ENCODE measurements around the gene GOLT1B. TPM values are rescaled to one million over a fixed set of nuclear protein-coding genes. Genes with fewer than 3 reads are reported as not detected.

Gene GOLT1B
- polyA plus RNA-seq, 1 of the 3 experiments (the other 2 are of a cell fraction), result 7.9 TPM

GRCh38 chr12:21529456-21529855, 27.9 kb downstream of the GOLT1B start:
- no peak overlapping the region for H3K9ac ChIP-seq
- no peaks in the 10 kb centered on the region for H3K9me3 ChIP-seq
- no peaks in the 10 kb centered on the region for H3F3A ChIP-seq (replicated peaks; ENCODE audit: insufficient read depth)
- H2AFZ ChIP-seq (ENCODE audit: low read depth), result no peak overlapping the region
- POLR2A ChIA-PET, result no interaction called here
- no peak for TF ChIP-seq CHD2 (IDR thresholded peaks at IDR 0.05; ENCODE audit: low read length, partially characterized antibody)
- no peak for TF ChIP-seq YY1 (IDR thresholded peaks at IDR 0.05; ENCODE audit: low read depth)
- no peak for TF ChIP-seq USF2 (IDR thresholded peaks at IDR 0.05; ENCODE audit: borderline replicate concordance, low read depth, low read length)
- TF ChIP-seq TCF12 (IDR thresholded peaks at IDR 0.05), result no peak
- TF ChIP-seq JUND (IDR thresholded peaks at IDR 0.05), result no peak
- TF ChIP-seq TEAD4 (IDR thresholded peaks at IDR 0.05; ENCODE audit: borderline replicate concordance, insufficient read depth), result no peak
- no peak for TF ChIP-seq GABPA (IDR thresholded peaks at IDR 0.05; ENCODE audit: low read depth)
- TF ChIP-seq CTCF (IDR thresholded peaks at IDR 0.05), result no peak
- no peak for TF ChIP-seq PBX3 (IDR thresholded peaks at IDR 0.05)
- no peaks in the 10 kb centered on the region for H3K79me2 ChIP-seq (ENCODE audit: insufficient read depth)
- no peak for DNase-seq
- no peak overlapping the region for H3K4me3 ChIP-seq (ENCODE audit: low read depth in 2 of 2, low read length in 1 of 2)
- no peaks in the 10 kb centered on the region for H3K36me3 ChIP-seq (replicated peaks in 1 of 2; ENCODE audit: control insufficient read depth in 1 of 2, insufficient read depth in 2 of 2, low read length in 1 of 2)
- H4K20me1 ChIP-seq (ENCODE audit: insufficient read depth), result no peaks in the 10 kb centered on the region
- no peak overlapping the region for H3K27ac ChIP-seq (ENCODE audit: low read depth in 2 of 2, low read length in 1 of 2)
- H3K4me1 ChIP-seq (ENCODE audit: control insufficient read depth in 1 of 2, insufficient read depth in 2 of 2, low read depth in 1 of 2, low read length in 1 of 2), result peaks cover 3 to 7% of the 10 kb centered on the region in 2 experiments; a peak in 3 of 4 replicates
- H3K27me3 ChIP-seq (ENCODE audit: insufficient read depth), result peaks cover 38% of the 10 kb centered on the region; the same call in 1 of the 2 replicates
- 58% methylated on average over 2 of the region's 2 CpGs for WGBS (ENCODE audit: low lambda C conversion rate)
- no peaks in the 10 kb centered on the region for H3K9me2 ChIP-seq
- CTCF ChIA-PET, result interaction anchor here (0.7 kb wide), 1 partner anchor 12 kb away, joined by 4 read pairs; no protein-coding TSS in a partner anchor
- no peak overlapping the region for H3K4me2 ChIP-seq

GRCh38 chr12:21538061-21538653, 36.6 kb downstream of the GOLT1B start:
- Histone ChIP-seq H3K4me3 (ENCODE audit: low read depth in 2 of 2, low read length in 1 of 2) (no peak overlapping the region), H3K27ac (ENCODE audit: low read depth in 2 of 2, low read length in 1 of 2) (no peak overlapping the region), H3K4me1 (ENCODE audit: control insufficient read depth in 1 of 2, insufficient read depth in 2 of 2, low read depth in 1 of 2, low read length in 1 of 2) (no peaks in the 10 kb centered on the region), H3K4me2 (no peak overlapping the region), H3K27me3 (ENCODE audit: insufficient read depth) (peaks cover 8% of the 10 kb centered on the region; the same call in 1 of the 2 replicates), H3K79me2 (ENCODE audit: insufficient read depth) (no peaks in the 10 kb centered on the region), H3K9me3 (no peaks in the 10 kb centered on the region), H3K9ac (no peak overlapping the region), H2AFZ (ENCODE audit: low read depth) (no peak overlapping the region), H4K20me1 (ENCODE audit: insufficient read depth) (no peaks in the 10 kb centered on the region), H3F3A (replicated peaks; ENCODE audit: insufficient read depth) (no peaks in the 10 kb centered on the region), H3K36me3 (replicated peaks in 1 of 2; ENCODE audit: control insufficient read depth in 1 of 2, insufficient read depth in 2 of 2, low read length in 1 of 2) (no peaks in the 10 kb centered on the region), H3K9me2 (no peaks in the 10 kb centered on the region)
- CTCF ChIA-PET, result no interaction called here
- 48% methylated on average over 5 of the region's 5 CpGs for WGBS (ENCODE audit: low lambda C conversion rate)
- DNase-seq, result no peak
- POLR2A ChIA-PET, result no interaction called here
- no peak for TF ChIP-seq TAF1 (IDR thresholded peaks at IDR 0.05; ENCODE audit: borderline replicate concordance, low read depth, low read length)
- no peak for TF ChIP-seq ZBTB33 (IDR thresholded peaks at IDR 0.05; ENCODE audit: borderline replicate concordance, low read depth)
- no peak for TF ChIP-seq REST (IDR thresholded peaks at IDR 0.05; ENCODE audit: low read depth, low read length)
- TF ChIP-seq USF1 (IDR thresholded peaks at IDR 0.05; ENCODE audit: borderline replicate concordance, low read depth), result no peak
- TF ChIP-seq MEF2A (IDR thresholded peaks at IDR 0.05; ENCODE audit: borderline replicate concordance, low read depth), result no peak
- no peak for TF ChIP-seq POLR2AphosphoS5 (IDR thresholded peaks at IDR 0.05; ENCODE audit: low read depth, low read length)
- TF ChIP-seq RAD21 (IDR thresholded peaks at IDR 0.05; ENCODE audit: low read length), result no peak
